HepG2 (cell line): ENCODE results near the gene MYO7B. TPM values are rescaled to one million over a fixed set of nuclear protein-coding genes. Genes with fewer than 3 reads are reported as not detected.

Experiments used
- ATAC-seq: fragments of 200-7000 bp; cut with Tn5 transposase; 3 replicates; pipeline ENCODE4 v1.9.1; 2020; ENCODE audit warnings: mild to moderate bottlenecking, moderate library complexity
- BruUV-seq: library from RNA; stranded (reverse); fragments of 400-500 nt; replicated peaks from 2 replicates; lab custom pipeline; 2021; lab: Mats Ljungman, UMichigan
- CTCF ChIA-PET: fragments of 300-600 bp; formaldehyde crosslinking; extraction: SDS; loops from one replicate; lab custom pipeline; 2021; ENCODE audit warnings: low total read pairs, inconsistent platforms, low intra/inter-chr PET ratio; lab: Yijun Ruan, JAX
- POLR2A ChIA-PET: fragments of 350-600 bp; sonication (Branson Sonifier 250); formaldehyde crosslinking; loops from one replicate; lab custom pipeline; 2020; ENCODE audit warnings: antibody characterized with exemption, inconsistent platforms; lab: Yijun Ruan, JAX
- DNase-seq: peaks from one replicate; pipeline ENCODE4 v3.0.0-alpha.2; 2015; ENCODE audit warnings: low spot score
- FAIRE-seq: peaks from 3 replicates; lab custom pipeline; 2011; peaks lifted over from hg19 to GRCh38; lab: Jason Lieb, UNC
- H2AFZ ChIP-seq: one replicate; pipeline ENCODE4 v1.6.1; 2011; ENCODE audit warnings: low read length, inconsistent platforms
- H3K27ac ChIP-seq: fragments of 300-600 bp; 3 replicates; pipeline ENCODE4 v1.8.0; 2011; ENCODE audit warnings: mixed run types, mild to moderate bottlenecking, mixed read lengths, low read length, inconsistent platforms; ENCODE audit not compliant: insufficient read depth; ENCODE audit errors: extremely low read length
- H3K27me3 ChIP-seq, 2 experiments: fragments of 200-600 bp in 1 of 2; 2 replicates in 1 of 2; 3 replicates in 1 of 2; pipeline versions ENCODE4 v1.6.0 to v1.8.0; 2011; ENCODE audit warnings: low read length in 2 of 2, mild to moderate bottlenecking in 2 of 2, moderate library complexity in 2 of 2, inconsistent platforms in 1 of 2; ENCODE audit not compliant: insufficient read depth in 2 of 2, control insufficient read depth in 1 of 2
- H3K36me3 ChIP-seq, 2 experiments: fragments of 200-600 bp in 1 of 2; replicated peaks in 1 of 2; 2 replicates in 1 of 2; 3 replicates in 1 of 2; pipeline versions ENCODE4 v1.5.1 to v1.8.0; 2011; ENCODE audit warnings: low read length in 2 of 2, inconsistent platforms in 1 of 2; ENCODE audit not compliant: insufficient read depth in 2 of 2, control insufficient read depth in 1 of 2
- H3K4me1 ChIP-seq: 2 replicates; pipeline ENCODE4 v1.5.1; 2012; ENCODE audit warnings: low read length, inconsistent platforms; ENCODE audit not compliant: insufficient read depth
- H3K4me2 ChIP-seq: 2 replicates; pipeline ENCODE4 v1.6.0; 2011; ENCODE audit warnings: low read depth, low read length, inconsistent platforms
- H3K4me3 ChIP-seq, 3 experiments: fragments of 200-600 bp in 1 of 3; sonication (generic), shearing (Covaris generic) in 1 of 3; replicated peaks in 1 of 3; 2 replicates each; pipeline ENCODE4 v1.5.1; 2011 to 2016; ENCODE audit warnings: low read length in 3 of 3, inconsistent platforms in 2 of 3, low read depth in 2 of 3, mild to moderate bottlenecking in 2 of 3, control low read depth in 1 of 3, mixed read lengths in 1 of 3; ENCODE audit not compliant: insufficient read depth in 1 of 3
- H3K79me2 ChIP-seq: one replicate; pipeline ENCODE4 v1.6.1; 2011; ENCODE audit warnings: low read length, inconsistent platforms; ENCODE audit not compliant: insufficient read depth
- H3K9ac ChIP-seq: 2 replicates; pipeline ENCODE4 v1.6.0; 2011; ENCODE audit warnings: mild to moderate bottlenecking, low read depth, low read length, inconsistent platforms; ENCODE audit not compliant: insufficient read depth
- H3K9me3 ChIP-seq: 2 replicates; pipeline ENCODE4 v1.5.1; 2012; ENCODE audit warnings: mild to moderate bottlenecking, low read length
- H4K20me1 ChIP-seq: 2 replicates; pipeline ENCODE4 v1.6.0; 2011; ENCODE audit warnings: inconsistent platforms, mild to moderate bottlenecking, low read length, moderate library complexity; ENCODE audit not compliant: insufficient read depth
- CREB1 ChIP-seq, 2 experiments: fragments of 450-650 bp in 1 of 2; IDR thresholded peaks; 2 replicates each; pipeline ENCODE4 v1.6.1; 2016 to 2017; ENCODE audit warnings: control low read depth in 1 of 2, mild to moderate bottlenecking in 1 of 2, missing compliant biosample characterization in 1 of 2, missing genetic modification characterization in 1 of 2
- GFI1 ChIP-seq: sonication (generic); formaldehyde crosslinking; IDR thresholded peaks from 2 replicates; pipeline ENCODE4 v1.5.0; 2020; ENCODE audit warnings: missing genetic modification reagents, mild to moderate bottlenecking, borderline replicate concordance
- MAZ ChIP-seq, 2 experiments: sonication (generic) in 1 of 2; formaldehyde crosslinking in 1 of 2; IDR thresholded peaks; 2 replicates each; pipeline versions ENCODE4 v1.5.0 to v1.6.1; 2012 to 2020; ENCODE audit warnings: low read depth in 2 of 2, mild to moderate bottlenecking in 2 of 2, borderline replicate concordance in 1 of 2, improper control_type of control experiment in 1 of 2, low read length in 1 of 2, missing genetic modification reagents in 1 of 2, moderate library complexity in 1 of 2
- ZNF569 ChIP-seq: sonication (generic); formaldehyde crosslinking; IDR thresholded peaks from 2 replicates; pipeline ENCODE4 v1.5.0; 2020; ENCODE audit warnings: mild to moderate bottlenecking, missing genetic modification reagents, moderate library complexity, borderline replicate concordance
- ZNF607 ChIP-seq: sonication (generic); formaldehyde crosslinking; IDR thresholded peaks from 2 replicates; pipeline ENCODE4 v1.5.1; 2020; ENCODE audit warnings: missing genetic modification reagents, mild to moderate bottlenecking, borderline replicate concordance
- WGBS: methylation state at CpG from one replicate; pipeline ENCODE4 v1.1.6; 2017; ENCODE audit warnings: low lambda C conversion rate; 5-methylcytosine and 5-hydroxymethylcytosine counted together
- in situ Hi-C: cut with HindIII; loops from 2 replicates; pipeline ENCODE4 v1.10.0; 2017; ENCODE audit warnings: low pct_unique_long_range_greater_than_20kb; ENCODE audit not compliant: extremely low pct_ligation_motif_present
- intact Hi-C: fragments of 100-400 bp; cut with micrococcal nuclease; formaldehyde crosslinking; loops from one replicate; pipeline ENCODE4 v1.10.0; 2022; ENCODE audit not compliant: unreplicated experiment
- polyA plus RNA-seq, 8 experiments: library from polyadenylated mRNA; depleted of rRNA in 3 of 8; stranded (reverse) in 7 of 8; unstranded in 1 of 8; fragments of >200 nt; fragmentation: Illumina TruSeq in 4 of 8; extraction: Trizol in 4 of 8; gene quantifications; 2 replicates each; pipeline versions ENCODE4 v1.2.1 to v1.2.3, GENCODE V29; 2011 to 2016; ENCODE audit warnings: low read depth in 4 of 8, missing spikeins in 1 of 8, mixed read lengths in 1 of 8; ENCODE audit not compliant: insufficient read depth in 1 of 8
- total RNA-seq, 5 experiments: library from RNA; depleted of rRNA; stranded (reverse); fragments of >200 nt; fragmentation: Illumina TruSeq; extraction: Trizol; gene quantifications; 2 replicates each; pipeline ENCODE4 v1.2.3, GENCODE V29; 2016; ENCODE audit warnings: low read depth in 1 of 5
- TF ChIP-seq, protein P1 (sequence below): fragments of 450-650 bp; IDR thresholded peaks from 2 replicates; pipeline ENCODE4 v1.6.1; 2017
- TF ChIP-seq, protein P2 (sequence below): IDR thresholded peaks from 2 replicates; pipeline ENCODE4 v1.6.1; 2016; ENCODE audit warnings: low read depth, control low read depth
- TF ChIP-seq, protein P3 (sequence below): IDR thresholded peaks from 2 replicates; pipeline ENCODE4 v1.6.1; 2016

Gene MYO7B
- total and polyA plus RNA-seq, 2 of the 13 experiments (the other 11 are each of a cell fraction or from before 2014, with no cell fraction given), result not detected

DNA sequence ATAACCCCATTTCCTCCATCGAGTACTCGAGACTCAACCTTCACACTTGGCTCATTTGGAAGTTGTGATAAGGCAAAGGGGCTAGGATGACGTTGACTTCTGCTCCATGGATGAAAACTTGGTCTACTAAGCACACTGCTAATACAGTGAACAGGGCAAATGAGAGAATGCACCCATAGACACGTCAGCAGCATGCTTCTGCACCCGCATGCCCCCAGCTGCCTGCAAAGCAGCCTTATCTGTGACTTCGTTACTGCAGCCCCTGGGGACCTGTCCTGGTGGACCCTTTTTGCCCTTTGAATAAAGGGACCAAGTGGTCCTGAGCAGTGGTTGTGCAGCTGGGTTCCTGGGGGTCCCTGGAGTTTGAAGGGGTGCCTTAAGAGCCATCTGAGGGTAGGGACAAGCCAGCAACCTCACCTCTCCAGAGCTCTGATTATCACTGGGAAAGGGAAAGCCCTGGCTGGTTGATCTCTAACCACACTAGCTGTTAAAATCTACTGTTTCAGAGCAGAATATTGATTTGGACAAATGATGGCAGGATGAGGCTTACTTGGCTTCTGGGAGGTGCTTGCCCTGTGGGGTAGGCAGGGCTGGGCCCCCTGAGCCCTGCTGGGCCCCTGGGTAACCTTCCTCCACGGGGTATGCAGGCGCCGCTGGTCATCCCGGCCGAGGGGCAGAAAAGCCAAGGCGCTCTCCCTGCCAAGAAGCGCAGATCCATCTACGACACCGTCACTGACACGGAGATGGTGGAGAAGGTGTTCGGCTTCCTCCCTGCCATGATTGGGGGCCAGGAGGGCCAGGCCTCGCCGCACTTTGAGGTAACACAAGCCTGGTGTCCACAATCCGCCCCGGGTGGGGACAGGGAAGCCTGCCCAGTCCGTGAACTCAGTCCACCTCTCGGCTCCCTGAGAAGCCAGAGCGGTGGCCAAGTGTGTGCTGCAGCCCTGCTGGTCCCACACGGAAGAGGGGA, 72.9 kb downstream of the MYO7B start:
- intact Hi-C loops, result no loop called here
- in situ Hi-C loops, result no loop called here
- H3K27me3 ChIP-seq, result peaks cover 14 to 90% of the 10 kb centered on the region in 2 experiments
- no TSS peak for BruUV-seq
- CTCF ChIA-PET, result no interaction called here
- TF ChIP-seq CREB1 (IDR thresholded peaks at IDR 0.05) (peak; percentile 19; the same call in 1 of the 2 replicates), CREB1 (CRISPR knock-in tag; IDR thresholded peaks at IDR 0.05) (no peak), ZNF569 (CRISPR knock-in tag) (no peak)
- peak; percentile 20; the same call in 2 of the 3 replicates for ATAC-seq
- no peaks in the 10 kb centered on the region for H3K9me3 ChIP-seq
- no peaks in the 10 kb centered on the region for H4K20me1 ChIP-seq
- no peak overlapping the region for H3K27ac ChIP-seq
- no peak for DNase-seq
- no peak overlapping the region for H3K4me2 ChIP-seq
- H3K9ac ChIP-seq, result no peak overlapping the region
- no peaks in the 10 kb centered on the region for H3K4me1 ChIP-seq
- POLR2A ChIA-PET, result no interaction called here
- no peak overlapping the region for H2AFZ ChIP-seq
- no peaks in the 10 kb centered on the region for H3K36me3 ChIP-seq
- no peak overlapping the region for H3K4me3 ChIP-seq
- no peak for FAIRE-seq
- 35% methylated on average over 14 of the region's 25 CpGs for WGBS
- H3K79me2 ChIP-seq, result no peaks in the 10 kb centered on the region

DNA sequence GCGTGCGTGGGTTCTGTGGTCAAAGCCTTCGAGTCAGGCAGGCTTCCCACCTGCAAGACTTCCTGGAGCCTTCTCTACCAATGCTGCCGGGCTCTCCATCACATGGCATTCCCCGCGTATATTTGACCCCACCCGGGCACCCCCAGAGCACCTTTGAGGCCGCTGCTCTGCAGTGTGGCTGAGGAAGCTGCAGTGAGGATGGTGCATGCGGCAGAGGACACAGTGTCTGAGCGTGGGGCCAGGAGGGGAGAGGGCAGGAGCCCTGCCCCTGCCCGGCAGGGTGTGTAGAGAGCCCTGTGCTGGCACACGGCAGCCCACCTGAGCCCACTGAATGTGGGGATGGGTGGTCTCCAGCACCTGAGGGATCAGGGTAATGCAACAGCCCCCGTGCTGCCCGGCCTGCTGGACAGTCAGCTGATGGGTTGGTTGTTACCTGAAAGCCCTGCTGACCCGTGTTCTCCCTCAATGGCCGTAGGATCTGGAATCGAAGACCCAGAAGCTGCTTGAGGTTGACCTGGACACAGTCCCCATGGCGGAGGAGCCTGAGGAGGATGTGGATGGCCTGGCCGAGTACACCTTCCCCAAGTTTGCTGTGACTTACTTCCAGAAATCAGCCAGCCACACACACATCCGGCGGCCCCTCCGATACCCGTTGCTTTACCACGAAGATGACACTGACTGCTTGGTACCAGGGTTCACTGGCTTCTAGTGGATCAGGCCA, 73.7 kb downstream of the MYO7B start:
- intact Hi-C loops, result no loop called here
- Histone ChIP-seq H3K4me3 (no peak overlapping the region), H3K4me2 (no peak overlapping the region), H4K20me1 (no peaks in the 10 kb centered on the region), H3K9me3 (no peaks in the 10 kb centered on the region), H3K27me3 (peaks cover 14 to 97% of the 10 kb centered on the region in 2 experiments), H3K79me2 (no peaks in the 10 kb centered on the region), H3K27ac (no peak overlapping the region), H3K9ac (no peak overlapping the region), H2AFZ (no peak overlapping the region), H3K36me3 (no peaks in the 10 kb centered on the region), H3K4me1 (no peaks in the 10 kb centered on the region)
- ATAC-seq (peak; percentile 18), DNase-seq (no peak), FAIRE-seq (no peak)
- no TSS peak for BruUV-seq
- in situ Hi-C loops, result no loop called here
- POLR2A ChIA-PET, result no interaction called here
- WGBS, result 52% methylated on average over 19 of the region's 24 CpGs
- CTCF ChIA-PET, result no interaction called here
- TF ChIP-seq GFI1 (CRISPR knock-in tag), result no peak
- TF ChIP-seq ZNF607, result no peak
- TF ChIP-seq MAZ (IDR thresholded peaks at IDR 0.05; ENCODE audit: borderline replicate concordance, low read depth, low read length), result no peak
- no peak for TF ChIP-seq MAZ (CRISPR knock-in tag; IDR thresholded peaks at IDR 0.05; ENCODE audit: low read depth)
- TF ChIP-seq, protein P1, sequence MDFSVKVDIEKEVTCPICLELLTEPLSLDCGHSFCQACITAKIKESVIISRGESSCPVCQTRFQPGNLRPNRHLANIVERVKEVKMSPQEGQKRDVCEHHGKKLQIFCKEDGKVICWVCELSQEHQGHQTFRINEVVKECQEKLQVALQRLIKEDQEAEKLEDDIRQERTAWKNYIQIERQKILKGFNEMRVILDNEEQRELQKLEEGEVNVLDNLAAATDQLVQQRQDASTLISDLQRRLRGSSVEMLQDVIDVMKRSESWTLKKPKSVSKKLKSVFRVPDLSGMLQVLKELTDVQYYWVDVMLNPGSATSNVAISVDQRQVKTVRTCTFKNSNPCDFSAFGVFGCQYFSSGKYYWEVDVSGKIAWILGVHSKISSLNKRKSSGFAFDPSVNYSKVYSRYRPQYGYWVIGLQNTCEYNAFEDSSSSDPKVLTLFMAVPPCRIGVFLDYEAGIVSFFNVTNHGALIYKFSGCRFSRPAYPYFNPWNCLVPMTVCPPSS, result no peak
- TF ChIP-seq, protein P2, sequence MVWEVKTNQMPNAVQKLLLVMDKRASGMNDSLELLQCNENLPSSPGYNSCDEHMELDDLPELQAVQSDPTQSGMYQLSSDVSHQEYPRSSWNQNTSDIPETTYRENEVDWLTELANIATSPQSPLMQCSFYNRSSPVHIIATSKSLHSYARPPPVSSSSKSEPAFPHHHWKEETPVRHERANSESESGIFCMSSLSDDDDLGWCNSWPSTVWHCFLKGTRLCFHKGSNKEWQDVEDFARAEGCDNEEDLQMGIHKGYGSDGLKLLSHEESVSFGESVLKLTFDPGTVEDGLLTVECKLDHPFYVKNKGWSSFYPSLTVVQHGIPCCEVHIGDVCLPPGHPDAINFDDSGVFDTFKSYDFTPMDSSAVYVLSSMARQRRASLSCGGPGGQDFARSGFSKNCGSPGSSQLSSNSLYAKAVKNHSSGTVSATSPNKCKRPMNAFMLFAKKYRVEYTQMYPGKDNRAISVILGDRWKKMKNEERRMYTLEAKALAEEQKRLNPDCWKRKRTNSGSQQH, result no peak
- TF ChIP-seq, protein P3, sequence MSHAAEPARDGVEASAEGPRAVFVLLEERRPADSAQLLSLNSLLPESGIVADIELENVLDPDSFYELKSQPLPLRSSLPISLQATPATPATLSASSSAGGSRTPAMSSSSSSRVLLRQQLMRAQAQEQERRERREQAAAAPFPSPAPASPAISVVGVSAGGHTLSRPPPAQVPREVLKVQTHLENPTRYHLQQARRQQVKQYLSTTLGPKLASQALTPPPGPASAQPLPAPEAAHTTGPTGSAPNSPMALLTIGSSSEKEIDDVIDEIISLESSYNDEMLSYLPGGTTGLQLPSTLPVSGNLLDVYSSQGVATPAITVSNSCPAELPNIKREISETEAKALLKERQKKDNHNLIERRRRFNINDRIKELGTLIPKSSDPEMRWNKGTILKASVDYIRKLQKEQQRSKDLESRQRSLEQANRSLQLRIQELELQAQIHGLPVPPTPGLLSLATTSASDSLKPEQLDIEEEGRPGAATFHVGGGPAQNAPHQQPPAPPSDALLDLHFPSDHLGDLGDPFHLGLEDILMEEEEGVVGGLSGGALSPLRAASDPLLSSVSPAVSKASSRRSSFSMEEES (CRISPR knock-in tag), result no peak
